Adrenal gland (tissue), 12 donors: ENCODE results near the gene CEP72. TPM values are rescaled to one million over a fixed set of nuclear protein-coding genes. Genes with fewer than 3 reads are reported as not detected.

Experiments
- DNase-seq, 7 donors: peaks; one replicate each; pipeline ENCODE4 v3.0.0-alpha.2; 2019 to 2020
- H3K27ac ChIP-seq, 5 donors: fragments of 200-600 bp; sonication (generic) in 4 of 5; 1 replicate in 3 of 5; 2 replicates in 2 of 5; pipeline versions ENCODE4 v1.5.1 to v1.8.0; 2016 to 2020; ENCODE audit warnings: mild to moderate bottlenecking in 1 of 5
- H3K27me3 ChIP-seq: fragments of 200-600 bp; 2 replicates; pipeline ENCODE4 v1.8.0; 2021
- H3K36me3 ChIP-seq, 2 donors: fragments of 200-600 bp; replicated peaks in 1 of 2; 1 replicate in 1 of 2; 2 replicates in 1 of 2; pipeline versions ENCODE4 v1.5.1 to v1.8.0; 2018 to 2022
- H3K4me1 ChIP-seq, 2 donors: fragments of 200-600 bp; replicated peaks in 1 of 2; 1 replicate in 1 of 2; 2 replicates in 1 of 2; pipeline versions ENCODE4 v1.5.1 to v1.8.0; 2018 to 2021
- H3K4me3 ChIP-seq, 4 donors: fragments of 200-600 bp; sonication (generic) in 3 of 4; one replicate each; pipeline ENCODE4 v1.5.1; 2016 to 2018
- H3K9me3 ChIP-seq, 3 donors: fragments of 200-600 bp; sonication (generic) in 1 of 3; replicated peaks in 1 of 3; 1 replicate in 2 of 3; 2 replicates in 1 of 3; pipeline versions ENCODE4 v1.5.1 to v1.8.0; 2016 to 2021
- POLR2A ChIP-seq, 2 donors: fragments of 450-650 bp; IDR thresholded peaks; one replicate each; pipeline ENCODE4 v1.6.1; 2017; ENCODE audit warnings: antibody characterized with exemption in 2 of 2, mild to moderate bottlenecking in 2 of 2, moderate library complexity in 1 of 2
- WGBS, 4 donors: extraction: QIAGEN DNeasy Blood & Tissue Kit in 2 of 4; methylation state at CpG; one replicate each; pipeline versions ENCODE4 v1.1.5 to v1.1.7; 2013 to 2017; 5-methylcytosine and 5-hydroxymethylcytosine counted together
- intact Hi-C, 2 donors: fragments of 100-400 bp; cut with DNase I; formaldehyde crosslinking; loops; one replicate each; pipeline versions ENCODE4 v1.14.1 to v1.15.0; 2022 to 2023
- polyA plus RNA-seq, 3 donors: library from polyadenylated mRNA; stranded (reverse); fragments of 200-250 nt in 2 of 3; fragments of 350-450 nt in 1 of 3; fragmentation: Illumina TruSeq in 1 of 3; extraction: RNeasy Lipid Tissue Mini Kit (QIAGEN cat#74804) in 1 of 3; gene quantifications; one replicate each; pipeline ENCODE4 v1.2.3, GENCODE V29; 2013 to 2014
- total RNA-seq, 9 donors: library from RNA; depleted of rRNA in 4 of 9; stranded (reverse); fragments of >200 nt in 4 of 9; fragments of 120-200 nt in 1 of 9; fragmentation: NEBNext Ultra II Directional in 1 of 9; extraction: Animal tissue kit (Norgen Biotek cat#: 25700) in 1 of 9; gene quantifications; one replicate each; pipeline versions ENCODE4 v1.1.0 to v1.2.4, GENCODE V29; 2013 to 2023
- TF ChIP-seq, protein P1 (sequence below), 6 experiments: fragments of 450-650 bp in 4 of 6; fragments of 200-600 bp in 2 of 6; sonication (generic) in 1 of 6; IDR thresholded peaks; 1 replicate in 5 of 6; 2 replicates in 1 of 6; pipeline versions ENCODE4 v1.5.1 to v1.8.0; 2016 to 2021; ENCODE audit warnings: antibody characterized with exemption in 6 of 6, mild to moderate bottlenecking in 2 of 6, moderate library complexity in 1 of 6
- donor health status: healthy with polysubstance abuse.
- donor health status: Bipolar disorder and iron deficiency.
- donor health status: DM: yes; HTN: yes; CAD: no.
- donor health status: DM: no; HTN: no; CAD: no.
- donor health status: DM: no; HTN: no; CAD: no.
- donor health status: DM: yes; HTN: yes; CAD: no.

The CEP72 gene
- total and polyA plus RNA-seq, 12 donors = 0.36 to 7.8 (median 2.5) TPM

DNA sequence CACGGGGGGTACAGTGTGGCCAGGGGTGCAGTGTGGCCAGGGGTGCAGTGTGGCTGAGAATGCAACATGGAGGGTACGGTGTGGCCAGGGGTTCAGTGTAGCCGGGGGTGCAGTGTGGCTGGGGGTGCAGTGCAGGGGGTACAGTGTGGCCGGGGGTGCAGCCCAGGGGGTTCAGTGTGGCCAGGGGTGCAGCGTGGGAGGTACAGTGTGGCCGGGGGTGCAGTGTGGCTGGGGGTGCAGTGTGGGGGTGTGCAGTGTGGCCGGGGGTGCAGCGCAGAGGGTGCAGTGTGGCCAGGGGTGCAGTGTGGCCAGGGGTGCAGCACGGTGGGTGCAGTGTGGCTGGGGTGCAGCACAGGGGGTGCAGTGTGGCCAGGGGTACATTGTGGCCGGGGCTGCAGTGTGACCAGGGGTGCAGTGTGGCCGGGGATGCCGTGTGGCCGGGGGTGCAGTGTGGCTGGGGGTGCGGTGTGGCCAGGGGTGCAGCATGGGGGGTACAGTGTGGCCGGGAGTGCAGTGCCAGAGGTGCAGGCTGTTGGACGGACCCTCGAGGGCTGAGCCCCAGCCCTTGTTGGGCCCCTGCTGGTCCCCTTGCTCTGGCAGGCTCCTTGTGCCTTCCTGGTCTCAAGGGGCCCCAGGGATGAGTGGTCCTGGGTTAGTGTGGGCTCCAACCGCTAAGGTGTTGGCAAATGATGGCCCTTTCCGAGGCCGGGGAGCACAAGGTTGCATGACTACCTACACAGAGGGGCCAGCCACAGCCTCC lies 63.2 kb downstream of the CEP72 start:
- WGBS, 4 donors = 68 to 77% (median 73%) methylated on average over 10 to 20 of the region's 20 CpGs
- Histone ChIP-seq H3K9me3 (no peaks in the 10 kb centered on the region), H3K36me3 (no peaks in the 10 kb centered on the region), H3K4me1 (peaks cover 0 to 26% of the 10 kb centered on the region in 2 donors), H3K27me3 (no peaks in the 10 kb centered on the region), H3K27ac (no peak overlapping the region), H3K4me3 (no peak overlapping the region)
- TF ChIP-seq, protein P1, sequence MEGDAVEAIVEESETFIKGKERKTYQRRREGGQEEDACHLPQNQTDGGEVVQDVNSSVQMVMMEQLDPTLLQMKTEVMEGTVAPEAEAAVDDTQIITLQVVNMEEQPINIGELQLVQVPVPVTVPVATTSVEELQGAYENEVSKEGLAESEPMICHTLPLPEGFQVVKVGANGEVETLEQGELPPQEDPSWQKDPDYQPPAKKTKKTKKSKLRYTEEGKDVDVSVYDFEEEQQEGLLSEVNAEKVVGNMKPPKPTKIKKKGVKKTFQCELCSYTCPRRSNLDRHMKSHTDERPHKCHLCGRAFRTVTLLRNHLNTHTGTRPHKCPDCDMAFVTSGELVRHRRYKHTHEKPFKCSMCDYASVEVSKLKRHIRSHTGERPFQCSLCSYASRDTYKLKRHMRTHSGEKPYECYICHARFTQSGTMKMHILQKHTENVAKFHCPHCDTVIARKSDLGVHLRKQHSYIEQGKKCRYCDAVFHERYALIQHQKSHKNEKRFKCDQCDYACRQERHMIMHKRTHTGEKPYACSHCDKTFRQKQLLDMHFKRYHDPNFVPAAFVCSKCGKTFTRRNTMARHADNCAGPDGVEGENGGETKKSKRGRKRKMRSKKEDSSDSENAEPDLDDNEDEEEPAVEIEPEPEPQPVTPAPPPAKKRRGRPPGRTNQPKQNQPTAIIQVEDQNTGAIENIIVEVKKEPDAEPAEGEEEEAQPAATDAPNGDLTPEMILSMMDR (IDR thresholded peaks at IDR 0.05) = no peak
- TF ChIP-seq POLR2A (IDR thresholded peaks at IDR 0.05) = no peak
- intact Hi-C loops = loop anchor here in 1 of 2 donors (10.0 kb wide), 1 partner anchor 120 kb away; no protein-coding TSS in a partner anchor
- DNase-seq = peak in 2 of 7 donors; percentile 8 to 45

DNA sequence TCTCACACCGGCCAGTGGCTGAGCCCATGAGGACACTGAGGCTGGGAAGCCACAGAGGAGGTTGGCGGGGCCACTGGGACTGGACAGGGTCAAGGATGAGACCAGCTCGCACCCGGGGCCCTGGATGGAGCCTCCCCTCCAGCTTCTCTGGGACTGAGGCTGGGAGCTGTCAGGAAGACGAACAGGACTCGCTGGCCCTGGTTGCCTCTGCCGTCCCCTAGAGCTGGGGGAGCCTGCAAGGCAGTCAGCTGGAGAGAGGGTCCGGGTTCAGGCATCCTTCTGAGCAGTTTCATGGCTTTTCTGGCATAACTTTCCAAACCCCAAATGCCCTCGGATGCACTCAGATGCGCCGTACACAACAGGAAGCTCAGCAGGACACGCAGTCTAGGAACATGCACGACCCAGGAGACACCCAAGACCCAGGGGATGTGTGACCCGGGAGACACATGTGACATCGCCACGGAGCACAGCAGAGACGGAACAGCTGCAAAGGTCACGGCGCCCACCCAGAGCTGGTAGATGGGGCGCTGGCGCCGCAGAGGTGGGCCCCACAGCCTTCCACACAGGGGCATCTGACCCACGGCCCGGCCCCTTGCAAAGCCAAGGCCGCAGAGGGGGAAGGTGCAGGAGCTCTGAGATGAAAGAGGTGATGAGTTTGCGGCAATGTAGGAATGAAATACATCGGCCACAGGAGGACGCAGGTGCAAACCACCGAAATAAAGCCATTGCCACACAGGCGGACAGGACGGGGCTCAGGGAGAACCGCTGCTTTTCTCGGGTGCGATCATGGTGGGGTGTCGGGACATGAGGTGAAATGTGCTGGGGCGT lies 63.9 kb downstream of the CEP72 start:
- H3K4me1 ChIP-seq = peaks cover 0 to 26% of the 10 kb centered on the region in 2 donors
- no peaks in the 10 kb centered on the region for H3K27me3 ChIP-seq
- TF ChIP-seq, protein P1 (IDR thresholded peaks at IDR 0.05) = no peak
- no peak for TF ChIP-seq POLR2A (IDR thresholded peaks at IDR 0.05)
- no peak overlapping the region for H3K4me3 ChIP-seq
- H3K27ac ChIP-seq = no peak overlapping the region
- no peaks in the 10 kb centered on the region for H3K36me3 ChIP-seq
- intact Hi-C loops = loop anchor here in 1 of 2 donors (10.0 kb wide), 1 partner anchor 119 kb away; no protein-coding TSS in a partner anchor
- WGBS, 4 donors = 52 to 71% (median 55%) methylated on average over 21 to 36 of the region's 36 CpGs
- peak in 3 of 7 donors; percentile 5 to 41 (median 15) for DNase-seq
- H3K9me3 ChIP-seq = no peaks in the 10 kb centered on the region

DNA sequence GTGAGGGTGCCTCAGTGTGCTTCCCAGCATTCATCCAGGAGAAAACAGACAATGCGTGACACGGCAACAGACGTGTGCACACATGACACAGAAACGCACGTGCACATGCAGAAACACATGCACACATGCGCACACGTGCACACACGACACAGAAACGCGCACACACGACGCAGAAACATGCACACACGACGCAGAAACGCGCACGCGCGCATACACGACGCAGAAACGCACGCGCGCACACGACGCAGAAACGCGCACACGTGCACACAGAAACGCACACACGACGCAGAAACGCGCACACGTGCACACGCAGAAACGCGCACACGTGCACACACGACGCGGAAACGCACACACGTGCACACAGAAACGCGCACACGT lies 64.5 kb downstream of the CEP72 start:
- Histone ChIP-seq H3K27ac (no peak overlapping the region), H3K4me3 (no peak overlapping the region), H3K4me1 (peaks cover 0 to 20% of the 10 kb centered on the region in 2 donors), H3K36me3 (no peaks in the 10 kb centered on the region), H3K27me3 (no peaks in the 10 kb centered on the region), H3K9me3 (no peaks in the 10 kb centered on the region)
- no peak for TF ChIP-seq POLR2A (IDR thresholded peaks at IDR 0.05)
- TF ChIP-seq, protein P1 (IDR thresholded peaks at IDR 0.05) = no peak
- 88 to 95% (median 91%) methylated on average over 48 of the region's 48 CpGs for WGBS, 4 donors
- peak in 1 of 7 donors; percentile 42 for DNase-seq
- intact Hi-C loops = loop anchor here in 1 of 2 donors (10.0 kb wide), 1 partner anchor 118 kb away; no protein-coding TSS in a partner anchor
